HG02623 (cell line): ENCODE data around the gene HLA-F.

Experiments used
- ATAC-seq: cut with Tn5 transposase; IDR thresholded peaks from one replicate; pipeline ENCODE4 v1.9.1; 2021; ENCODE audit warnings: moderate library complexity; ENCODE audit not compliant: unreplicated experiment

HLA-F gene

DNA sequence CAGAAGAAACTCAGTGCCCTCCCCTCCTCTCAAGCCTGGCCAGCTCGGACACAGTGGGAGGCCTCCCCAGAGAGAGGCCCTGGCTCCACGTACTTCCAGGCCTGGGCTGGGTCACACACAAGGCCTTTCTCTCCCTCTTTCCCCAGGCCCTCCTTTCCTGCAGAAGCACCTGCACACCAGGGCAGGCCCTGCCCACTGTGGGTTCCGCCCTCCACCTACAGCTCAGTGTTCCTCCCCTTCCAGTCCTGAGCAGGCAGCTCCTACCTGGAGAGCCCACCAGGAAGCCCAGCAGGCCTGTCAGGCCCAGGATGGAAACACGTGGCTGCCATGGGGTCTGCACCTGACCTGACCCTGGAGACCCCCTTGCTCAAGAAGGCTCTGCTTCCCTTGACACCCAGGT, 18.9 kb downstream of the HLA-F start:
- ATAC-seq = no peak

DNA sequence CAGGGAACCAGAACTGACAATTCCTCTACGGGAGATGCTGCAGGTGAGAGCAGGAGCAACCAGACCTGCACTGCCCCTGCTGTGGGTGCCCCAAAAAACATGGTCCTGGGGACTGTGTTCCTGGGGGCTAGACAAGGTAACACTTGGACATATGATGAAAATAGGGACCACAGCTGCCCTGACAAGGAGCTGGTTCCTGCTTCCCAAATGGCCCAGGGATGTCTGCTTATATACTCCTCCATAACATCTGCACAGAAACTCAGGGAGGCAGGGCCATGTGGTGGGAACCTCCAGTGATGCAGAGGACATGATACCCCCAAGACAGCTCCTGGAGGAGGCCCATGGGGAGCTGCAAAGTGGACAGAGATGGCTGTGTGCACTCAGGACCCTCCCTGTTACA, 19.8 kb downstream of the HLA-F start:
- ATAC-seq = no peak

DNA sequence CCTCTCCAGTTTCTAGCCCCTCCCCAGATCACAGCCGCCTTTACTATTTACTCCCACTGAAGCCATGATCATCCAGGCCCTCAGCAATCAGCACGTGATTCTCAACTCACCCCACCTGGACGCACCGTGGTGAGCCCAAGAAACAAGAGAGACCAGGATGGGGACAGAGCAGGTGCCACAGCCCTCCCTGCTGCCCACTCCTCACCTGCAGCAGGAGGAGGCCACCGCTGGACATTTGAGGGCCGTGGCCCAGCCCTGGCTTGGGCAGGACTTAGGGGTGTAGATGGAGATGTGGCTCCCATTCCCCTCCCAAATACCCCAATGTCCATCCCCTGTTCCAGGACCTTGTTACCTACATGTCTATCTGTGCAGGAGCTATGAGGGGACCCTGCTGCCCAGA, 20.3 kb downstream of the HLA-F start:
- ATAC-seq = no peak

DNA sequence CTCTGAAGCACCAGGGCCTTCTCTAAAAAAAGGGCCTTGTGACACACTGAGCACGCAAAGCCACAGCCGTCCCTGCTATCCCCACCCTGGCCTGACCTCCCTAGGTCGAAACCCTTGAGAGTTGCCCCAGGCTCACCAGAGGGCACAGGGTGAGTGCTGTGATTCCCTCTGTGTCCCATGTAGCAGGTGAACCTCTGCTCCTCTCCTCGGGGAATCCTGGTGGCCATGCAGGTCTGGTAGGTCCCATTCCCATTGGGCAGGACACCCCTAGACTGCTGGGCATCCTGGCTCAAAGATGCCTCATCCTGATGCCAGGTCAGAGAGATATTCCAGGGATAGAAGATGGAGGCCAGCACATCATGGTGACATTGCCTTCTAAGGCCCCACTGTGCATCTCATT, 20.9 kb downstream of the HLA-F start:
- ATAC-seq = no peak

DNA sequence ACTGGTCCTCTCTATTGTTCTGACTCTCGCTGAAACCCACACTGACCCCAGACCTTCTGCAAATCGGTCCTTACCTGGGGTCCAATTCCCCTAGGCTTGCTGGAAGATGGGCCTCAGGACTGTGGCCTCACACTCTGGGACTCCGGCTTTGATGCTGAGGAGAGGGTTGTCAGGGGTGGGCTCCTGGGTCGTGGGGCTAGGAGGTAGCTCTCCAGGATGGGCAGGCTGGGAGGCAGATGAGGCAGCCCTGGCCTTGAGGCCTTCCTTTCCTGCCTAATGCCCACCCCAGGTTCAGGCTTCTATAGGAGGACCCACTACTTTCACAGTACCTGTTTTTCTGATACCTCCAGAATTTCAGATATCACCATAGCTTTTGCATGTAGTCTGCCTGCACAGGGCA, 21.4 kb downstream of the HLA-F start:
- ATAC-seq = no peak

DNA sequence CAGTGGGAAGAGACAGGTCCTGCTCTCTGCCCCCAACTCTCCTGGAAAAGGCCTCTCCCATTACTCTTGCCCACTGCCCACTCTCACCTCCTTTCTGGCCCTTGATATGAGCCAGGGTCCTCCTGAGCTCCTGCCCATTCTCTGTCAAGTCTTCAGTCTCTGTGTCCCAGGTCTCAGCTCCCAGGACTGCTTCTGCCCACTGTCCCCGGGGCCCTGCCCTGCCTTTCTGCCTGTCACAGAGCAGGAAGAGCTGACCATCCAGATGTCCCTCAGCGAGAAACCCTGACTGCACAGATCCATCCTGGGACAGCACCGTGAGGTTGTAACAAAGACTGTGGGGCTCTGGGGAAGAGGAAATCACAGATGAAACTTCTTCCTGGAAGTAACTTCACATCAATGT, 22.2 kb downstream of the HLA-F start:
- ATAC-seq = no peak

DNA sequence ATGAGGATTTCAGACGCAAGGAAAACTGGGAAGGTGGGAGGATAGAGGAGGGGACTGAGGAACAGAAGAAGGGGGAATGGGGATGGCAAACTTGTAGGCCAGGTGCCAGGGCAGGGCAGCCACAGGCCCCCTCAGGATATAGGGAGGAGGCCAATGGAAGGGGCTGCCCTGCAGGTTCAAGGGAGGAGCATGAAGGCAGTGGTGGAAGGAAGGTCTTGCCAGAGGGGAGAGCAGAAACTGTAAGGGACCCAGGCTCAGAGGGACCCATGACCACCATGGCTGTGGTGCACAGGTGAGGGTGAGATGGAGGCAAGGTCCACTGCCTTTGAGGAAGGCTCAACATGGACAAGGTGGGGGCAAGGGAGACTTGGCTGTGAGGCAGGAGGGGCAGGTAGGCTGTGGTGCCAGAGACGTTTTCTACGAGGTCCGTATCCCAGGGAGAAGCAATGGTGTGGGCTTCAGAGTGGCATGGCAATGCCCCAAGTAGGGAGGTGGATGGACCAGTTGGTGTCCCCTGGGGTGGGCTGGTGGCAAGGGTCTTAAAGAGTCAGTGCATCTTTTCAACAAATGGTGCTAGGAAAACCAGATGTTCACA, 22.7 kb downstream of the HLA-F start:
- ATAC-seq = no peak

DNA sequence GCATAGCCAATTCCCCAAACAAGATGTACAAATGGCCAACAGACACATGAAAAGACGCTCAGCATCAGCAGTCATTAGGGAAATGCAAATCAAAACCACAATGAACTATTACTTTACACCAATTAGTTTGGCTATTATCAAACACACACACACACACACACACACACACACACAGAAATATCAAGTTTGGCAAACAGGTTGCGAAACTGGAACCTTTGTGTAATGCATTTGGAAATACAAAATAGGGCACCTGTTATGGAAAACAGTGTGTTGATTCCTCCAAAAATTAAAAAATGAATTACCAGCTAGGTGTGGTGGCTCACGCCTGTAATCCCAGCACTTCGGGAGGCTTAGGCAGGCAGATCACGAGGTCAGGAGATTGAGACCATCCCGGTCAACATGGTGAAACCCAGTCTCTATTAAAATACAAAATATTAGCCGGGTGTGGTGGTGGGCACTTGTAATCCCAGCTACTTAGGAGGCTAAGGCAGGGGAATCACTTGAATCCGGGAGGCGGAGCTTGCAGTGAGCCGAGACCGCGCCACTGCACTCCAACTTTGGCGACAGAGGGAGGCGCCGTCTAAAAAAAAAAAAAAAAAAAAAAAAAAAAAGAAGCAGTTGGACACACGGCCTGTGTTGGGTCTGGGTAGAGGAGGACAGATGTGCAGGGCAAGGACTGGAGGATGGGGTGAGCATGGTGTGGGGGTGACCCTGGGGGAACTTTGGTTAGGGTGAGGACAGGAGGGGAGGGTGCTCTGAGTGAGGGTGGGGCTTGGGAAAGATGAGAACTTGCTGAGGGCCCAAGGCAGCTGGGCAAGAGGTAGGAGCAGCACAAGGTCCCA, 23.8 kb downstream of the HLA-F start:
- no peak for ATAC-seq

DNA sequence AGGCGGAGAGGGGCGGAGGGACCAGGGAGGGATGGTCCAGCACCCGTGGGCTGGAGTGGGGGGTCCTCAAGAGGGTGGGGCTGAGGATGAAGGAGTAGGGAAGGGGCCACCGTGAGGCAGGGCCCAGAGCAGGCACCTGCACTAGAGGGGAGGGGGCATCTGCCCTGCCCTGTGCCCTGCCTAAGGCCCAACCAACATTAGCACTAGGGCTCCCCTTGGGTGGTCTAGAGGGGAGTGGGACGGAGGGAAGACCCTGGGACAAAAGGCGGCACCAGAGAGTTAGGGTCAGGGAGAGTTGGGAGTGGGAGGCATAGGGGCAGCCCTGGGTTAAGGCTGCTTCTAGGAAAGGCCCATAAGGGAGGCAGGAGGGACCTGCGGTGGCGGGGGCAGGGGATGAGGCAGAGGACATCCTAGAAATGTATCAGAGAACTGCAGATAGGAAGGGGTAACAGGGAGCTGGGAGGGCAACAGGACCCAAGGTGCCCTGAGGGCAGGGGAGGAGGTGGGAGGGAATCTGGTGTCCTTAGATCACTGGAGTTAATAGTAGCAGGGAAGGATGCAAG, 24.5 kb downstream of the HLA-F start:
- no peak for ATAC-seq

DNA sequence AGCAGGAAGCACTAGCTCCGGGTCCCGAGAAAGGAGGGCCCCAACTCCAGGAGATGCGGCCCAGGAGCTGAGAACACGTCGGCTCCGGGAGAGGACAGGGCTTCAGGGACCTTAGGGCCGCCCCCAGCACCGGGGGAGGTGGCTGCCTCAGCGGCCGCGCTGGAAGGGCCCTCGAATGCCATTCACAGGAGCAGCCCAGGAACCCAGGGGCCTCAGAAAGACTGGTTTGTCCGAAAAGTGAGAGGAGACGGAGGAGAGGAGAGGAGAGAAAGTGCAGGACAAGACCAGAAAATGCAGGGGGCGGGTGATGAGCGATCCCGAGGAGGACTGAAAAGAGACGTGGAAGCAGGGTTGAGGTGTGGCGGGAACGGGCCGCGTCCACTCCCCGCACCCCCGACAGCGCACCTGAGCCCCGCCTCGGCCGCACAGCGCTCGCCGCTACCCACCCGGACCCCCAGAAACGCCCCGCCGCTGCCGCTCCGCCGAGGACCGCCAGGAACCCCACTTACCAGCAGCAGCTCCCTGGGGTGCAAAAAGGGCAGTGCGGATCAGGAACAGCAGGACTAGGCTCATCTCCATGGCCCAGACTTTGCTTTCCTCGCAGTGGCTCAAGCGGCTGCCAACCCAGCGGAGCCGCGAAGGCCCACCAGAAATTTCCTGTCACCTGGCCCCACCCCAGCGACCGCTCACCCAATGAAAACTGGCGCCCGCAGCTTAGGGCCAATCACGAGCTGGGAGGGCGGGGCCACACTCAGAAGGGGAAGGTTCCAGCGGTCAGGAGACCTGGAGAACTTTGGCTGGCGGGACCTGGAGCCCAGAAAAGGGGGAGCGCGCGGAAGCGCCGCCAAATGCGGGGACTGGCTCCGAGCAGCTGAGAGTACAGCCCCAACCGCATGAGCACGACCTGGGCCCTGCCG, 25.4 kb downstream of the HLA-F start:
- ATAC-seq = peak; percentile 87

DNA sequence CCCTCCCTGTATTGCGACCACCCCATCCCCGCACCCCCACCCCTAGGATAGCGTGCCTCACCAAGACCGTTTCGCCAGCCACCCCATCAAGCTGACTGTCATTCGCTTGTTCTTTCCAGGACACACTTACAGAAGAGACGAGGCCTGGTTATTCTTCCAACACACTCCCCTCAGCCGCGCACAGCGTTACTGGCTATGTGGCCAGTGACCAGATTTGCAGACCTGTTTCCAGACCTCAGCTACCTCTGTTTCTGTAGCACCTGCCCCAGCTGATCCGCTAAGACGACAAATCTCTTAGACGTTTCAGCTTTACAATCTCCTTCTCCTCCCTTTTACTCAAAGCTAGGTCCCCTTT, 26.1 kb downstream of the HLA-F start:
- ATAC-seq = no peak

DNA sequence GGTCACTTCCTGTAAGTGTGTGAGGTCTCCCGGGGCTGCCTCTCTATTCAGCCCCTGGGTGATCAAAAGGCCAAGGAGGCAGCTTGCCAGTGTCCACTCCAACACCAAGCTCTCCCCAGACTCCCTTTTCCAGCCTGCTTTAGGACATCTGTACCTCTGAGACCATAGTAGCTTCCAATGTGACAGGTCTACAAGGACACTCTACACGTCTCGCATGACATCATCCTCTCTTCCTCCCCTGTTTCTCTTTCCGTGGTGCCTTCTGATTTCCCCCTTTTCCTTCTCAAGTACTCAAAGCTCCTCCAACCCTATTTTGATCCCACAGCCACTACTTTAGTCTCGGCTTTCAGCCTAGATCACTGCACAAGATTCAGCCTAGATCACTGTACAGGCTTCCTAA, 26.4 kb downstream of the HLA-F start:
- ATAC-seq = no peak

DNA sequence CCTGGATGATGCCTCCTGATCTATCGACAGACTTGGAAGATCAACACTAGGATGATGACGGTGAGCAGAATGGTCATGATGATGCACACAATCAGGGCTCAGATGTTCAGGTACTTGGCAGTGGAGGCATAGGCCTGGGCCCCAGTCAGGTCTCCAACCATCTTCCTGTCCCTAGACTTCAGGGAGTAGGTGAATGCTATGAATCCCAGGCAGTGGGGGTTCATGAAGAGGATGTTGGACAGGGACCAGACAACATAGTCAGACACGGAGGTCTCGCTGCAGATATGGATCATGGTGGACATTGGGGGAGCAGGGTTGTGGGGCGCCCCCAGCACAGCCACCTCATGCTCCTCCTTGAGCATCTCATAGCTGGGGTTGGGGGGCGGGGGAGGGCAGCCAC, 27.5 kb downstream of the HLA-F start:
- ATAC-seq = no peak

DNA sequence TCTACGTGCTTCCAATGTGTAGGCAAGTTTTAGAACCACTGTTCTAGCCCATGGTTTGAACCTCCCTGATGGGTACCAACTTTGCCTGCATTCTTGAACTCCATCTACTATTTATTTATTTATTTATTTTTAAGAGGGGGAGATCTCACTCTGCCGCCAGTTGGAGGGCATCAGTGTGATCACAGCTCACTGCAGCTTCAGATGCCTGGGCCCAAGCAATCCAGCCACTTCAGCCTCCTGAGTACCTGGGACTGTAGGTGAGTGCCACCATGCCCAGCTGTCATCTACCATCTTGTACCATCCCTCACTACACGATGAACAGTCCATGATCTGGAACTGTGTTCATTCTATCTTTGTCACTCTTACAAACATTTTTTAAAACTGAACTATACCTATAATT, 28.2 kb downstream of the HLA-F start:
- ATAC-seq = no peak

DNA sequence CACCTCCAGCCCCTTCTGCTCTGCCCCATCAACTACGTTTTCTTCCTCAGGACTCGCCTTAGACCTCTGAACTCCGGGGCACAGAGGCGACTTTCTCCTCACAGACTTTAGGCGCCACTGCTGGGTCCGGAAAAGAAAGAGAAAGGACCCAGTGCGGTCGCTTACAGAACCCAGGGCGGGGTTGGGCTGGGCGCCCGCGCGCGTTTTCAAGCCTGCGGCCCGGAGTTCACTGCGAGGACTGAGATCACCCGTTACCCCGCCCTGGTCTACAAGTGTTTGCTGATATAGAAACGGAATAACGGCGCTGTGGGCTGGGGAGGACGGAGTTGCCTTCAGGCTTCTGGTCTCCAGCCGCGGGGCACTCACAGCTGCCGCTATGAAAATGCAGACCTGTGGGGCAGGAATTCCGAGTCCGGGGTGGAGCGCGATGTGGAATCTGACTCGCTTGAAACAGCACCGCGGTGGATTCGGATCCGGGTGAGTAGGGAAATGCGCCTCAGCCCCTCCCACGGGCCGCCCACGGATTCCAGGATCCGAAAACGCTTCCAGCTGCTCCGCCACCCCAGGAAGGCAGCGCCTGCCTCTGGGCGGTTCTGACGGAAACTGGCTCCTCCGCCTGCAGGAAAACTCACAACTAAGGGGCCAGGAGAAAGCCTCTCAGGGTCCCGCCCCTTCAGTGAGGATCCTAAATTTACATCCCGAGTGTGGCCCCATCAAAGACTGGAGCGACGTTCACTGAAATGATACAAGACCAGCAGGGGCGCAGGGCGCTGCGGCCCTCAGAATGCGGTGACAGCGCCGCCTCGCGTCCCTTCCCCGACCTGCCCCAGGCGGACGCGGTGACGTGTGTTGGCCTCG, 29.4 kb downstream of the HLA-F start:
- peak; percentile 59 for ATAC-seq

DNA sequence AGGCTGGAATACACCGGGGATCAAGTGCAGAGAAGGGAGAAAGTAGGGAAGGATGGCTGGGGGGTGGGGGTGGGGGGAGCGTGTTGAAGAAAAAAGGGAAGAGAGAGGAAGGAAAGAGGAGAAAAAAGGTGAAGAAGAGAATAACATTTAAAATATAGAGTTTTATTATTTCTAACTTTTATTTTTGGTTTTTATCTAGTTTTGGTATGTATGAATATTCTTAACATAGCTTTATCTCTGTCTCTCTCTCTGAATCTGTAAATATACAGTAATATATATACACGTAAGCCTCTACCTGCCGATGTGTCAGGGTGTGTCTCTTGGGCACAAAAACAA, 30.0 kb downstream of the HLA-F start:
- no peak for ATAC-seq

DNA sequence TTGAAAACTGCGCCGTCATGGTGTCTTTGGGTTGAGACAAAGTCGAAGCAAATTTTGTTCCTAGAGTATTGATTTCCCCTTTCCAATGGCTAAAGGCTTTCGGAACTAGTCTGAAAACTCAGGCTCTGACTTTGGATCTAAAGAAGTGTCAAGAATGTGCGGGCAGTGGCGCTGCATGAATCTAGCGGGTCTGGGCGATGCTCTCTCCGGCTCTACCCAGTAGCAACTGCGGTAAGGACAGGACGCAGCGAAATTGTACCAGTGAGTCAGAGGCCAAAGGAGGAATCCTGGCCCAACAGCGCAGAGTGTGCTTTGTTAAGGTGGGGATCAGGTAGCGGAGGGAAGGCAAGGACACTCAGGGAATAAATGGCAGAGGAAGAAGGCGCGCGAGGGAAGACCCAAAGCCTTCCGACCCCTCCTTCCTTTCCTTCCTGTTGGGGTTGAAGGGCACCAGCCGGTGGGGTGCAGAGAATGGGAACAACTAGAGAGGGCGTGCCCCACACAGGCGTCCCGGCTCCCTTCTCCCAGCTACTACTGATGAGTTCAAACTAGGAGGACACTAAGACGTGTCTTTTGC, 32.1 kb downstream of the HLA-F start:
- ATAC-seq = no peak

DNA sequence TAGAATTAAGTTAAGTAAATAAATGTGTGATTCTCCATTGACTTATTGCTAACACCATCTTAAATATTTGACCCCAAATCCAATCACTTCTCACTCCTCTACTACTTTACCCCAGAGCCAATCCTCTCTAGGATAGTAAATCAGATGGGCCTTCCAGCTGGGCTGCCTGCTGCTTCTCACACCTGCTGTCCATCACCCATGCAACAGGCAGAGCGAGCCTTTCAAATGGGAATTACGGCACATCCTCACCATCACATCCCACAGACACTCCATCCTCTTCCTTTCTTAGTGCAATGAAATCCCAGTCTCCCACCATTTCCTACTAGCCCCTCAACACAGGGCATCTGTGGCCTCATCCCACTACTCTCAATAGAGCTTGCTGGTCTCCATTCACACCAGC, 34.0 kb downstream of the HLA-F start:
- no peak for ATAC-seq

DNA sequence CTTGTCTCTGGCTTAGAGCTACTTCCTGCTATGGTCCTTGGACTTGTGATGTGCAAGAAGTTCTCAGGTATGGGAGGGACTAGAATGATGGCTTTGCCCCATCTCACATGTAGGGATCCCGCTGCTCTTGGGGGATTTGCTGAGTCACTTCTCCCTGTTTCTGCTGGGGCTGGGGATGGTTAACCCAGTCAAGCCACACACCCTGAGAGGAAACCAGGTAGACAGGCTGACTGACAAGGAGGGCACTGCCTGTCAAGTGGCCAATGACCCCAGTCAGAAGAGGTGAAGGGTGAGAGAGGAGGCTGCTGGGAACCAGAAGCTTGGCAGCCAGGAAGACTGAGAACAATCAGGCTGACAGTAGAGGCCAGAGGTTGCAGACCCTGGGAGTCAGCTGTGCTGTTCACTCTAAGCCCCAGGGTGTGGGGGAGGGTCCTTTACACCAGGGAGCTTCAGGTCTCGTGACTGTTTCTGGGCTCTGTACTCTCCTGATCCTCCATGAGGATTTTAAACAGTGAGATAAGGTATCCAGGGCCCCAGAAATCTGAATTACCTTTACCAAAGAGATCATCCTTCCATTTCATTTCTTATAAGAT, 34.6 kb downstream of the HLA-F start:
- no peak for ATAC-seq

DNA sequence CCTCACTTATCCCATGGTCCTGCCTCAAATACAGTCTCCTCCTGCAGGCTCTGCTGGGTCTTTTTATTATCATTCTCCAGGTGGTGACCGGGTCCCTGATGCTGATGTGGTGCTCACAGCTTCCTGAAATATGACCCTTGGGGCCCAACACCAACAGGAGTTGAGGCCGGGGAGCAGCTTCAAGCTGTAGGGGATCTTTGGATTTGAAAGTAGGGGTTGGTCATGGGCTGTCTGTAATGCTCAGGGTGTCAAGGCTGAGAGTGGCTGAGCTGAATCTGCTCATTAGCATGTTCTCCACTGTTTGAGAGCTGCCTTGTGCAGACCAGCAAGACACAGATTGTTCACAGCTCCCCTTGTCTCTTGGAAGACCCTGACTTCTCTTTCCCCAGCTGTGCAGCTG, 35.5 kb downstream of the HLA-F start:
- ATAC-seq = no peak
